Activated T-helper 1 cell treated with anti-CD3 and anti-CD28 coated beads, Interleukin-12 subunit alpha, Interleukin-12 subunit beta, Interleukin-2, Interleukin-4 antibody, amounts not matched to agents 30 ng/mL and 10 ng/mL and 1 ng/mL, durations not matched to agents 14 hours and 24 hours and 36 hours (primary cell): ENCODE results near the gene TBC1D14. TPM values are rescaled to one million over a fixed set of nuclear protein-coding genes. Genes with fewer than 3 reads are reported as not detected.

Source experiments
- DNase-seq: peaks from one replicate; pipeline ENCODE4 v3.0.0; 2021; ENCODE audit warnings: low spot score
- H3K27ac Mint-ChIP-seq: one replicate; pipeline ENCODE4 v1.8.0; 2021; ENCODE audit warnings: mild to moderate bottlenecking, mixed read lengths
- H3K27me3 Mint-ChIP-seq: one replicate; pipeline ENCODE4 v1.8.0; 2022; ENCODE audit warnings: mild to moderate bottlenecking, moderate library complexity, mixed read lengths; ENCODE audit not compliant: insufficient read depth
- H3K36me3 Mint-ChIP-seq: one replicate; pipeline ENCODE4 v1.8.0; 2021; ENCODE audit warnings: low read depth, mixed read lengths
- H3K4me1 Mint-ChIP-seq: one replicate; pipeline ENCODE4 v1.8.0; 2021; ENCODE audit warnings: low read depth, mixed read lengths
- H3K4me3 Mint-ChIP-seq: one replicate; pipeline ENCODE4 v1.8.0; 2021; ENCODE audit warnings: mild to moderate bottlenecking, moderate library complexity, mixed read lengths
- H3K9me3 Mint-ChIP-seq: one replicate; pipeline ENCODE4 v1.8.0; 2021; ENCODE audit warnings: mixed read lengths
- intact Hi-C: fragments of 100-400 bp; cut with micrococcal nuclease; formaldehyde crosslinking; loops from one replicate; pipeline ENCODE4 v1.15.1; 2024
- total RNA-seq: library from RNA; stranded (reverse); gene quantifications from 2 replicates; pipeline ENCODE4 v1.2.3, GENCODE V29; 2022

TBC1D14 gene
- total RNA-seq, 1 donor from 2014 or later, result 59.7 TPM

DNA sequence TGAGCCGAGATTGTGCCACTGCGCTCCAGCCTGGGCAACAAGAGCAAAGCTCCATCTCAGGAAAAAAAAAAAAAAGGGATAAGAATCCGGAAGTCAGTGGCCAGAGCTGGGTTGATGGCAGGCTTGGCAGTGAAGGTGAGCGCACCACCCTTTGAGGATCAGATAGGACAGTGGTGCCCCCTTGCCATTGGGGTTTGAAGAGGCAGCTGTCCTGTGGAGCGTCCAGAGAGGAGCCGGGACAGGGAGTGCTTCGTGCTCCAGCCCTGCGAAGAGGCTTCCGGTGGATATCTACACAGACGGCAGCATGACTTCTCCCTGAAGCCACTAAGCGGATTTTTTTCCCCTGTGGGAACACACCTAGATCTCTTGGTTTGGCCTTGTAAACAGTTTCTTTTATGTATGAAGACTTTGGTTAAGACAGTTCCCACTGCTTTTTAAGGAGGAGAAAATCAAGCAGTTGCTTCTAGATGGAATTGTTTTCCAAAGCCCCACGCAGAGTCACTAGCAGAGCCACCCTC lies 6.5 kb downstream of the TBC1D14 start:
- Mint-ChIP-seq H3K4me1 (peaks cover 70% of the 10 kb centered on the region), H3K27me3 (peaks cover 2% of the 10 kb centered on the region), H3K36me3 (peaks cover 7% of the 10 kb centered on the region), H3K4me3 (peak overlapping the region; percentile 71), H3K27ac (peak overlapping the region; percentile 88), H3K9me3 (no peaks in the 10 kb centered on the region)
- intact Hi-C loops, result loop anchor here (2.0 kb wide), 3 partner anchors 17 to 71 kb away; no protein-coding TSS in a partner anchor
- DNase-seq, result no peak

DNA sequence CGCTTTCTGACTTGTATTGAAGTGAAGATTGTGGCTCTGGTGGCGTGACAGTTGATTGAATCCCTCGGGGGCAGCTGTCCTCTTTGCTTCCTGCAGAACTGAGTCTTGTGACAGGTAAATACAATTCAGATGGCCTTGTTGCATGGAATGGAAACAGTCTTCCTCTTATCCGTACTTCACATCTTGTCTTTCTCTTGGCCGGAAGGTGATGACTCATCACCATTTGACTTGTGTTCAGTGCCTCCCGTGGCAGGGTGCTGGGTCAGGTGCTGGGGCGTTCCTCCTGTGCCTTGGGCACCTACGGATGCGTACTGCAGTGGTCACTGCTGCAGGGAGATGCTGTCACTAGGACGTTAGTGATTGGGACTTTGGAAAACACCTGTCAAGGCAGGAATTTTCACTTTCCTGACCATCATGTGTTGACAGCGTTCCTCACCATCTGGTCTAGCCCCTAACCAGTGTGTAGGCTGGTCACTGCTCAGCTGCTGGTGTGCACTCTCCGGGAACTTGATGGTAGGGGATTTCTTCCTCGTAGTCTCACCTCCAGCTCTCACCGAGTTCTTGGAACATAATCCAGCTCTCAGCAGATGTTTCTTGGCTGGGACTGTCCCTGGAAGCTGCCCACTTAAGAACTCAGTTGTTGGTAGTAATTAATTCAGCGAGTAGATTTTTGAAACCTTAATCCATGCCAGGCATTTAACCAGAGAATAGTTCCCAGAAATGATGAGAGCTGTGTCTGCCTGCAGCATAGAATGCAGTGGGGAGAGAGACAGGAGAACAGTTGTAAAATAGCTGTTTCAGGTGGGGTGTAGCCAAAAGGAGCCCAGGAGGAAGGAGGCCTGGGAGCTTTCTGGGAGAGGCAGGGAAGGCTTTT lies 7.2 kb downstream of the TBC1D14 start:
- Mint-ChIP-seq H3K36me3 (peaks cover 7% of the 10 kb centered on the region), H3K27me3 (peaks cover 2% of the 10 kb centered on the region), H3K27ac (peak overlapping the region; percentile 88), H3K4me1 (peaks cover 65% of the 10 kb centered on the region), H3K4me3 (peak overlapping the region; percentile 71), H3K9me3 (no peaks in the 10 kb centered on the region)
- intact Hi-C loops, result loop anchor here (1.0 to 2.0 kb wide), 5 partner anchors 8 to 70 kb away; partner anchors contain the start of gene TBC1D14
- peak; percentile 60 for DNase-seq

DNA sequence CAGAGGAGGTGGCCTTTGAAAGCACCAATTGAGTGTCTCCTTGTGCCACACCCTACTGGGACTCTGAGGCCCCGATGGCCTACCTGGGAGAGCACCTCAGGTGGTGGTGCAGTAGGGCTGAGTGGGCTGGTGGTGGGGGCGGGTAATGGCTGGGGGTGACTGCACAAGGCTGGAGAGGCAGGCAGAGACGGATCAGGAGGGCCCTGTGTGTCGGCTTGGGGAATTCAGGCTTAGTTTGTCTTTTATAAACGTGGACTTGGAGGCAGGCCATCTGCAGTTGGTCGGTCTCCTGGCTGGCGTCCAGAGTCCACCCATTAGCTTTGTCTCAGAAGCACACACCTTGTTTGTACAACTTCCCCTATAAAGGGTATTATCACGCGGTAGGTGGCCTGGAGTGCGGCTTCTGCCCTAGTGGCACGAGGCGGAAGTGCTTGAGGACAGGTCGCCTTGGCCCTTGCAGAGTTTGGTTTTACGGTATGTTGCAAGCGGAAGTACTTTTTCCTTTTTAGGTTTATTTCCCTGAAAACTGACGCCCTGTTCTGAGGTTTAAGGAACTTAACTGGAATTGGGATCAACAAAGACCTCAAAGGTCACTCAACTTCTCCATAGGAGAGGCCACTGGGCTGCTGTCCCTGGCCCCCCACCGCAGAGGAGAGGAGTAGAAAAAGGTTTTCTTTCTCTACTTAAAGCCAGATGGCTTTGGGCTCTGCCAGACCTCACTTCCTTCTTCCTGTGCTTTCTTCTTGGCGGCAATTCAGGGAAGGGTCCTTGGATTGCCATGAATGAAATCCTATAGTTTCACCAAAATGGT lies 8.0 kb downstream of the TBC1D14 start:
- no peaks in the 10 kb centered on the region for H3K9me3 Mint-ChIP-seq
- H3K36me3 Mint-ChIP-seq, result peaks cover 10% of the 10 kb centered on the region
- peaks cover 67% of the 10 kb centered on the region for H3K4me1 Mint-ChIP-seq
- intact Hi-C loops, result loop anchor here (1.0 to 2.0 kb wide), 5 partner anchors 8 to 69 kb away; partner anchors contain the start of gene TBC1D14
- peak overlapping the region; percentile 88 for H3K27ac Mint-ChIP-seq
- peaks cover 2% of the 10 kb centered on the region for H3K27me3 Mint-ChIP-seq
- no peak for DNase-seq
- H3K4me3 Mint-ChIP-seq, result peak overlapping the region; percentile 71

DNA sequence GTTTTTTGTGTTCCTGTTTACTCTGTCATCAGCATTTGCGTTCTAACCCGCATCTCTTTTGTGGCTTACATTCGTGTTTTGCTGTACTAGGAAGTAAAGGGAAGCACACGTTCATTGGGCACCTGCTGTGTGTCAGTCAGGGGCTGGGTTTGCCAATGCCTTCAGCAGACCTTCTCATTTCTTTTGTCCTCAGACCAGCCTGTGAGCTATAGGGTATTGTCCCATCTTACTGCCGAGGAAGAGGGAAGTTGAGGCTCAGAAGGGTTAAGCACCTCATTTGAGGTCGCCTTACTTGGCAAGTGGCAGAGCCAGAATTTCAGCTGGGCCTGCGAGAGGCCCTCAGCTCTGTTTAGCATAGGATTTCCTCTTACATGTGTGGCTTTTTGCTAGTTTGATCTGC lies 8.7 kb downstream of the TBC1D14 start:
- no peak for DNase-seq
- intact Hi-C loops, result no loop called here
- peaks cover 2% of the 10 kb centered on the region for H3K27me3 Mint-ChIP-seq
- peak overlapping the region; percentile 88 for H3K27ac Mint-ChIP-seq
- no peaks in the 10 kb centered on the region for H3K9me3 Mint-ChIP-seq
- H3K36me3 Mint-ChIP-seq, result peaks cover 16% of the 10 kb centered on the region
- peak overlapping the region; percentile 71 for H3K4me3 Mint-ChIP-seq
- H3K4me1 Mint-ChIP-seq, result peaks cover 63% of the 10 kb centered on the region

DNA sequence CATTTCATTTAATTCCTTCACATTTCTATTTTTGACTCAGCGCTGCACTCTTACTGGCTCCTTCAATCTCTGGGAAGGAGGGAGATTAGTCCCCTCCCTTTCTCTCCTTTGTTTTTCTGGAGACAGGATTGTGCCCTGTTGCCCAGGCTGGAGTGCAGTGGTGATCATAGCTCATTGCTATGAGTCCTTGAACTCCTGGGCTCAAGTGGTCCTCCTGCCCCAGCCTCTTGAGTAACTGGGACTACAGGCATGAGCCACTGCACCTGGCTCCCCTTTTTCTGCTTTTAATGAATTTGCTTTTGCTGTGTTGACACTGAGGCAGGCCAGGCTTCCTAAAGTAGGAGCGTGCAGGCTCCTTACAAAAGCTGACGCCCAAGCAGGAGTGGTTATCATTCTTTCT lies 10.5 kb downstream of the TBC1D14 start:
- H3K4me1 Mint-ChIP-seq, result peaks cover 73% of the 10 kb centered on the region
- H3K27ac Mint-ChIP-seq, result peak overlapping the region; percentile 36
- no peaks in the 10 kb centered on the region for H3K9me3 Mint-ChIP-seq
- intact Hi-C loops, result no loop called here
- no peak for DNase-seq
- peaks cover 32% of the 10 kb centered on the region for H3K36me3 Mint-ChIP-seq
- H3K4me3 Mint-ChIP-seq, result peak overlapping the region; percentile 31
- H3K27me3 Mint-ChIP-seq, result peaks cover 2% of the 10 kb centered on the region

DNA sequence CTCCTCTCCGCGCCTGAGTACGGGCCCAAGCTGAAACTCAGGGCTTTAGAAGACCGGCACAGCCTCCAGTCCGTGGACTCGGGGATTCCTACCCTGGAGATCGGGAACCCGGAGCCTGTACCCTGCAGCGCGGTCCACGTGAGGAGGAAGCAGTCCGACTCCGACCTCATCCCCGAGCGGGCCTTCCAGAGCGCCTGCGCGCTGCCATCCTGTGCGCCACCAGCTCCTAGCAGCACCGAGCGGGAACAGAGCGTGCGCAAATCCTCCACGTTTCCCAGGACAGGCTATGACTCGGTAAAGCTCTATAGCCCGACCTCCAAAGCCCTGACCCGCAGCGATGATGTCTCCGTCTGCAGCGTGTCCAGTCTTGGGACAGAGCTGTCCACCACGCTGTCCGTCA lies 13.9 kb downstream of the TBC1D14 start:
- DNase-seq, result no peak
- Mint-ChIP-seq H3K27me3 (peaks cover 2% of the 10 kb centered on the region), H3K27ac (no peak overlapping the region), H3K4me1 (peaks cover 76% of the 10 kb centered on the region), H3K4me3 (no peak overlapping the region), H3K36me3 (peaks cover 54% of the 10 kb centered on the region), H3K9me3 (no peaks in the 10 kb centered on the region)
- intact Hi-C loops, result no loop called here

DNA sequence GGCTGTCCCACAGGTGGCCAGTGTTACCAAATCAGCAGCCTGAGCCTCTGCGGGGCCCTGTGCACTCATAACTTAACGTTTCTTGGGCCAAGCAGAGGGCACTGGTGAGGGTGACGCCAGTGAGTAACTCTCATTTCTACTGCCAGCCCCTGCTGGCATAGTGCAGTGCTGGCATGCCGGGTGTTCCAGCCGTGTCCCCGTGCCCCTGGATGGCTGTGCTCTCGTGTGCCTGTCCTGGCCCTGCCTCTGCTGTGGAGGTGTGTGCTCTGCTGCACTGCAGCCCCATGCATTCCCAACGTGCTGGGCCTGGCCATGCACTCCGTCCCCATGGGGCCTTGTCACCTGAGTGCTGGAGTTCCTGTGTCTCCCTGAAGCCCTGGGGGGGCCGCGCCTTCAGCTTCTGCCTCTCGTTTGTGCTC lies 14.7 kb downstream of the TBC1D14 start:
- peaks cover 2% of the 10 kb centered on the region for H3K27me3 Mint-ChIP-seq
- intact Hi-C loops, result no loop called here
- no peak overlapping the region for H3K27ac Mint-ChIP-seq
- DNase-seq, result no peak
- H3K4me3 Mint-ChIP-seq, result no peak overlapping the region
- peaks cover 58% of the 10 kb centered on the region for H3K36me3 Mint-ChIP-seq
- H3K9me3 Mint-ChIP-seq, result no peaks in the 10 kb centered on the region
- H3K4me1 Mint-ChIP-seq, result peaks cover 78% of the 10 kb centered on the region

DNA sequence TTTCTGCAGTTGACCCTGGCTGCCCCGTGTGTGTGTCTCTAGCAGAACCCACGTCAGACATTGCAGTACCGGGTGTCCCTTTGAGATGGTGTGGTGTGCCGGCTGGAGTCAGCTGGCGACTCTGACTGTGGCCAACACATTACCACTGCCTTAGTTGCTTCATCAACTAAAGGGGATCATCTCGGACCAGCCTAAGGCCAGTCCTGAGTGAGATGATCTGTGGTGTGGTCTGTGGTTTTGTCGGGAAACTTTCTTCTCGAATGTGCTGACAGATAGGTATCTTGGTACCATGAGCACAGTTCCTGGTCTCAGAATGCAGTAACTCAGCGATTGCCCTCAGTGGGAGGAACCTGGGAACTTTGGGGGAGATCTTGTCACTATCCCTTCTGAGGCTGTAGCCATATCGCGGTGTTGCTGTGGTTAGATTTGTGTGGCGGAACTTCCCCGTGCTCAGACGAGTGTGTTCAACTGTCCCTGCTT lies 15.8 kb downstream of the TBC1D14 start:
- peak overlapping the region; percentile 63 for H3K27ac Mint-ChIP-seq
- no peaks in the 10 kb centered on the region for H3K9me3 Mint-ChIP-seq
- intact Hi-C loops, result no loop called here
- H3K4me1 Mint-ChIP-seq, result peaks cover 80% of the 10 kb centered on the region
- peaks cover 63% of the 10 kb centered on the region for H3K36me3 Mint-ChIP-seq
- no peaks in the 10 kb centered on the region for H3K27me3 Mint-ChIP-seq
- H3K4me3 Mint-ChIP-seq, result peak overlapping the region; percentile 72
- no peak for DNase-seq

DNA sequence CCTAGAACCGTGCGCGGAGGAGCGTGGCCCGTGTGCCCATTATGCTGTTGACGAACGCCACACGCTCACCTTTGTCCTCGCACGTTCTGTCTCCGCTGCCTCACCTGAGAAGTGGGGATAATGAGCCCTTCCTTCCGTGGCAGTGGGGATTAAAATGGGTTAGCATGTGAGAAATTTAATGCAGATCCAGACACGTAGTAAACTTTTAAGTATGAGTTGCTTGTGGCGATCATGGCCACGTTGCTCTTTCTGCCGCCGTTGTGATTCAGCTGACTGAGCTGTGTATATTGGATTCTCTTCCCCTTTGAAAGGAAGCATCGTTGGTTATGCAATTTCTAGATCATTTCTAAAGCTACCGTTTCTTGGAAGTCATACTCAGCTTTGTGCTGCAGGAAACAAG lies 16.5 kb downstream of the TBC1D14 start:
- peak overlapping the region; percentile 63 for H3K27ac Mint-ChIP-seq
- intact Hi-C loops, result loop anchor here (1.0 to 2.0 kb wide), 3 partner anchors 9 to 27 kb away; no protein-coding TSS in a partner anchor
- no peaks in the 10 kb centered on the region for H3K27me3 Mint-ChIP-seq
- H3K4me1 Mint-ChIP-seq, result peaks cover 79% of the 10 kb centered on the region
- H3K4me3 Mint-ChIP-seq, result peak overlapping the region; percentile 72
- H3K9me3 Mint-ChIP-seq, result no peaks in the 10 kb centered on the region
- H3K36me3 Mint-ChIP-seq, result peaks cover 64% of the 10 kb centered on the region
- no peak for DNase-seq

DNA sequence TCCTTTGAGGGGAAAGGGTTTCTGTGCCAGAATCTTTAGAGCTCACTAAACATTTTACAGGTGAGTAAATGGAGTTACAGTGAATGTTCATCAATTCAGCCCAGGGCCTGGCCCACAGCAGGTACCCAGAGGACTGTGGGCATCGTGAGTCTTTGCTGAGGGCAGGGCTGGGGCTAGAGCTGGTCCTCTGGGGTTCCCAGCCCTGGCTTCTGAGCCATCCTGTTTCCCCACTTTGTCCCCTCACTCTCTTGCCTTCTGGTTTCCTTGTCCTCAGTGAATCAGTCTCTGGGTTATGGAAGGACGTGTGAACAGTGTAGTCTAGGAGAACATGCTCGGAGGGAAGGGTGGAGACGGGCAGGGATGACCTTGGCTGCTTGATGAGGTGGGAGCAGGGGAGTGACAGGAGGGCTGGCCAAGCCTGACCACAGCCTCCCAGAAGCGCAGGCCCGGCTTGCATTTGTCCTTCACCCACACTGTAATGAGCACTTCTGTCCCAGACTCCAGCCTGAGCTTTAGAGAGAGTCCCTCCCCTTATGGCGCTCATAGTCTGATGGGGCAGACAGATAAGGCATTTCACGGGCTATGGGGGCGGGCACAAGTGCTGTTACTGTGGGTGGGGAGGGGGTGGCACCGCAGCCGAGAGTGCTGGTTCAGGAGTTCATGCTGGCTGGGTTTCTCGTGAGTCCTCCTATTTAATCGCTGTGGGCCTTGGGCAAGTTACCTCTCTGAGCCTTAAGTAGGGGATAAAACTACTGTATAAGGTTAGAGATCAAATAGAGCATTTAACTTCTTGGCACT lies 17.3 kb downstream of the TBC1D14 start:
- peak overlapping the region; percentile 72 for H3K4me3 Mint-ChIP-seq
- intact Hi-C loops, result loop anchor here (1.0 to 2.0 kb wide), 4 partner anchors 10 to 28 kb away; no protein-coding TSS in a partner anchor
- H3K27ac Mint-ChIP-seq, result peak overlapping the region; percentile 63
- H3K27me3 Mint-ChIP-seq, result no peaks in the 10 kb centered on the region
- H3K36me3 Mint-ChIP-seq, result peaks cover 71% of the 10 kb centered on the region
- DNase-seq, result peak; percentile 43
- no peaks in the 10 kb centered on the region for H3K9me3 Mint-ChIP-seq
- H3K4me1 Mint-ChIP-seq, result peaks cover 80% of the 10 kb centered on the region

DNA sequence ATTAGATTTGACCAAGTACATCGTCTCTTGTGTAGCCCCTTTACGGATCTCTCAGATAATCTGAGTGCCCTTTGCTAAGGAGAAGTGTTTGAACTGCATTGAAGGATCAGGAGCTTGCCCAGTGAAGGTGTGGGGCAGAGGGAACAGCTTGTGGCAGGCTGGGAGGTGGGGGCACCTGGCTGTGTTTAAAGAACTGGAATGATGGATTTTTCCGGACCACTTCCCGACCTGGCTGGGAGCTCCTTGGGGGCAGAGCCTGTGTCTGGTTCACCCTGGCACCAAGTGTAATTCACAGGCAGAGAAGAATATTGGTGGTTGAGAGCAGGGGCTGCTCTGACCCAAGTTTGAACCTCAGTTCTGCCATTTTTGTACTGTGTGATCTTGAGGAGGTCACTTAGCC lies 18.5 kb downstream of the TBC1D14 start:
- H3K27ac Mint-ChIP-seq, result no peak overlapping the region
- H3K36me3 Mint-ChIP-seq, result peaks cover 66% of the 10 kb centered on the region
- no peaks in the 10 kb centered on the region for H3K9me3 Mint-ChIP-seq
- intact Hi-C loops, result no loop called here
- no peak for DNase-seq
- H3K27me3 Mint-ChIP-seq, result no peaks in the 10 kb centered on the region
- no peak overlapping the region for H3K4me3 Mint-ChIP-seq
- peaks cover 71% of the 10 kb centered on the region for H3K4me1 Mint-ChIP-seq

DNA sequence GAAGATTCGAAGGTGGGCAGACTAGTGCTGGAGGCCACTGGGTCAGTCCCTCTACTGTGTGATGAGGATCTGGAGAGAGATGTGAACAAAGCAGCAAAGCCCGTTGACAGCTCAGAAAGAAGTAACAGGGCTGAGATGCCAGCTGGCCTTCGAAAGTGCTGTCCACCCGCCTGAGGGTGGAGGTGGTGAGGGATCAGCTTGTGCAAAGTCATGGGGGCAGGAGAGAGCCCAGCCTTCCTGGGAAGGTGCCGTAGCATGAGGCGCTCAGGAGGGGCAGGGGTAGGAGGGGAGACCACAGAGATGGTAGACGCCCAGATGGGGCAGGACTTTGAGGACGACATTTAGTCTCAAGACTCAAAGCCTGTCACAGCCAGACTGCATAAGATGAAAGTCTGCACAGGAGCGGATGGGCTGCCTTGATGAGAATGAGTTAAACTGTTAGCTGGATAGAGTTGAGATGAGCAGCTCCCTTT lies 19.7 kb downstream of the TBC1D14 start:
- Mint-ChIP-seq H3K36me3 (peaks cover 65% of the 10 kb centered on the region), H3K9me3 (no peaks in the 10 kb centered on the region), H3K4me3 (no peak overlapping the region), H3K27ac (no peak overlapping the region), H3K27me3 (no peaks in the 10 kb centered on the region), H3K4me1 (peaks cover 71% of the 10 kb centered on the region)
- DNase-seq, result no peak
- intact Hi-C loops, result no loop called here
